HG02678 (cell line): ENCODE data around the gene B4GALT6.

Experiments
- ATAC-seq: cut with Tn5 transposase; IDR thresholded peaks from one replicate; pipeline ENCODE4 v1.9.1; 2021; ENCODE audit warnings: mild to moderate bottlenecking, moderate library complexity; ENCODE audit not compliant: unreplicated experiment

The B4GALT6 gene

DNA sequence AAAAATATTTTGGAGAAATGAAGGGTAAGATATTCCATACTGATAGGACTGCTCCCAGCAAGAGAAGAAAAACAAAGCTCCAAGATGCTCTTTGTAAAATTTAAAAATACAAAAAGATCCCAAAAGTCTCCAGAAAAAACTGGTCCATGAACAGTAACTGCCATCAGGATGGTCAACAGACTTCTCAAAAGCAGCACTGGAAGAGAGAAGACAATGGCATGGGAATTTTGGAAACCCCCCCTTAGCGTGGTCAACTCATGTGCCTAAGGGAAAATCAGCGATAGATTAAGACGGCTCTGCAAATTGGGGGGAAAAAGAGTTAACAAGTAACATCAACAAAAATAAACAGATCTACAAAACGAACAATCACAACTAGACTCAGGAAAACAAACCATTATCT is 23.6 kb downstream of the B4GALT6 start:
- no peak for ATAC-seq

GRCh38 chr18:31659576-31660177 is 24.7 kb downstream of the B4GALT6 start:
- ATAC-seq = no peak

GRCh38 chr18:31658670-31659575 is 25.5 kb downstream of the B4GALT6 start:
- ATAC-seq = peak; percentile 68

DNA sequence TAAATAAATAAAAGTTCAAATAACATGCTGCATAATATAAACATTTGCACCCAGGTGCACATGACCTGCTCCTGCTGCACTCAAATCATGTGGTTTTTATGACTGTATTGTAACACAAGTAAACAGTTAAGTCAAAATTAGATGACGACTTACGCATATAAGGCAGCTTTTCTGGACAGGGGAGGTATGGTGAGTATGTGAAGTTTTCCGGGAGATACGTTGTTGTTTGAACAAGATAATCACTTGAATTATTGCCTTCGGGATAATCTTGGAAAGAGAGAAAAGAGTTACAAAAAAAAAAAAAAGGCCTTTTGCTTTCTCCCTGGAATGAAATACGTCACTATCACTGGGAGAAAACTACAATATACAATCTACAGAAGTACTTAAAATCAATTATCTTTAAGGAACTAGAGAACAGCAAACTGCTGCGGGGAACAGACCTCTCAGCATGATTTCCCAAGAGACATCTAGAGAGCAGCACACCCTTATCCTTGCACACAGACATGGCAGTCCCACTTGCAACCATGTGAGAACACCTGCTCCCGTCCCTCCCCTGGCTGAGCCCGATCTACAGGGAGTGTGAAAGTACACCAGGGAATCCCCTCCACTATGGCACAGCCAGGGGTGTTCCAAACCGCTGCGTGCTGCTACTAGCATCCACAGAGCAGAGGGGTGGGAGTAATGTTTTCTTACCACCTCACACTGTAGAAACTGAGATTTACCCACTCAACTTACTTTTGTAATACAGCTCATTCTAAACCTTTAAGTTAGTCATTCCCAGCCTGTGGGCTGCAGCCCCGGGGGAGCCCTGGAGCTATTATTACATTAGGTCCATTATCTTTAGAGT is 26.3 kb downstream of the B4GALT6 start:
- peak; percentile 81 for ATAC-seq

- ATAC-seq = no peak
Measured at GRCh38 chr18:31656754-31657153, 27.6 kb downstream of the B4GALT6 start.

GRCh38 chr18:31655354-31655753 is 29.0 kb downstream of the B4GALT6 start:
- no peak for ATAC-seq

DNA sequence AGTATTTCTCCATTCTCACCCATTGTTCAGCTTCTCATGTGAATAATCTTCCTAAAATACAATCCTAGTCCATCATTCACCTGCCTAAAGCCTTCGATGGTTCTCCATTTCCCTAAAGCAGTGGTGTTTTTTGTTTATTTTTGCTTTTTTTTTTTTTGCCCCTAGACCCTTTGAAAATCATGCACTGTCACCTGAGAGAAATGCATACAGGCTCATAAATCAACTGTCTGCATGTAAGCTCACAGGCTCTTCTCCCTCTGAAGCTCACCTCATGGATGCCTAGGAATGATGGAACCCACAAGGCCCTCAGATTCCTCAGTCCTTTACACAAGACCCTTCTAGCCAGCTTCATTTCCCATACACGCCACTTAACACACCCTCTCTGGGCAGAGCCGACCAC is 31.5 kb downstream of the B4GALT6 start:
- ATAC-seq = no peak

DNA sequence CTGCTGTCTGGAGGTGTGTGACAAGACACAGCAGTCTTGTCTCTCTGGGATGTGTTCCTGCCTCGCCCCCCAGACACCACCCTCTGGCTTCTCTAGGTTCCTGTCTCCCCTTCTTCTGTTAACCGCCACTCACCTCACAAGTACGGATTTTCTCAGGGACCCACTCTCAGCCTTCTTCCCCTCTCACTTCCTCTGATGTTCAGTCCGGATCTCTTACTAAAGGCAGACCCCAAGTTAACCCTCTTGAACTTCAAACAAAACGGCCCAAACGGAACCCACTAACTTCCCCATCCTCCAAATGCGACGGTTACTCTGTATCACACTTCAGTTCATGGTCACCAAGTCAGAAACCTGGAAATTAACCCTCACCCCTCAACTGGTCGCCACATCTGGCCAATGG is 32.0 kb downstream of the B4GALT6 start:
- no peak for ATAC-seq

DNA sequence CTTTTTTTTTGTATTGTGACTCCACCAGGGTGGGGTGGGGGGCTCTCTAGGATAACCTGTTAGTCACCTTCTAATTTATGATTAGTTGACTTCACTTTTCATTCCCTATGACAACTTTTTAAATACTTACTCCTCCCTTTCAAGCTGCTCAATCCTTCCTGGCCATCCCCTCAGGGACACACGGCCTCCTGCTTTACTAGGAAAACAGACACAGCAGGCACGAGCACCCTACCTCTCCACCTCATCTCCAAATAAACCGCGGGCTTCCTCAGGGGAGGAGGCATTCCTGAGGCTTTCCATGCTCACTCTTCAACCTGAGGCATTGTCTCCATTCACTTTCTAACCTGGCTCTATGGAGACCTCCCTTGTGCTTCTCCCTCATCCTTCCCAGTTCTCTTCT is 33.0 kb downstream of the B4GALT6 start:
- no peak for ATAC-seq

- peak; percentile 48 for ATAC-seq
Measured at GRCh38 chr18:31649978-31650719, 34.2 kb downstream of the B4GALT6 start.

GRCh38 chr18:31649449-31649848 is 34.9 kb downstream of the B4GALT6 start:
- ATAC-seq = no peak

- ATAC-seq = peak; percentile 74
Measured at GRCh38 chr18:31648966-31649429, 35.4 kb downstream of the B4GALT6 start.

DNA sequence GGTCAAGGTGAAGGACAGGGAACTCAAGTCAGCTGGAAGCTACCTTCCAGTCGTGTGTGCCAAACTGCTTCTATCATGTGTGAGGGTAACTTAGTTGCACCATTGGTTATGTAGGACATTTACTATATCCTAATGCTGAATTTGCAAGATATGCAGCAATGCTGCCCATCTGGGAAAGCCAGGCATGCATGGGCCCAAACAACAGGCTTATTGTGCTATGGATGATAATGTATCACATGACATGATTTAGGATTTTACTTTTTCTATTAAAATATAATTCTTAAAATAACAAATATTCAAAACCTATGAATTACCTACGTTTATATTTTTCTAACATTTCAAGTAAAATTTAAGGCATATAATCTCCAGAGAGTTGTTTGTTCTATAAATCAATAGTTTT is 35.9 kb downstream of the B4GALT6 start:
- ATAC-seq = no peak

DNA sequence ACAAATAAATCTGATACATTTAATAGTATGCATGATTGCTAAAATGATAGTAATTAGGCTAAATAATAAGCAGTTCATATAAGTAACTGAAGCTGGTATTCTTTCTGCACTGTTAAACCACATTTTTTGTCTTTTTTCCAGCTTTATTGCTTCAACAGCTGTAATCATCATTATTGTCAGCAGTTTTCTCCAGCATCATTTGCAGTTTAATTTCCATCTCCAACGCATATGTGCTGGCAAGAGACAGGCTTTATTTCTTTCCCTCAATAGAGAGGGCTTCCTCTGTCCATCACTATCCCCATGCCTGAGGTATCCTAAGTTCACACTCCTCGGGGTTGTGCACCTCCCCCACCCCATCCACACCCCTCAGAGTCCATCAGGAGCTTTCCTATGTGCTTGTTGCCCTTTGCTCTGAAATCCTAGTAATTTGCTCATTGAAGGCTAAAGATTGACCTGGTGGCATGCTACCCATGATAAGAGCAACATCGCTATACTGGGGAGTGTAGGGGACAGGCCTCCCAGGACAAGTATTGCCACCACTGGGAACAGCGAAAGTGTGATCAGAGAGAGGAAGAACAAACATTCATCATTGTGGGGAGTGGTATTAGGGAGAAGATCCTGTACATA is 37.1 kb downstream of the B4GALT6 start:
- no peak for ATAC-seq

DNA sequence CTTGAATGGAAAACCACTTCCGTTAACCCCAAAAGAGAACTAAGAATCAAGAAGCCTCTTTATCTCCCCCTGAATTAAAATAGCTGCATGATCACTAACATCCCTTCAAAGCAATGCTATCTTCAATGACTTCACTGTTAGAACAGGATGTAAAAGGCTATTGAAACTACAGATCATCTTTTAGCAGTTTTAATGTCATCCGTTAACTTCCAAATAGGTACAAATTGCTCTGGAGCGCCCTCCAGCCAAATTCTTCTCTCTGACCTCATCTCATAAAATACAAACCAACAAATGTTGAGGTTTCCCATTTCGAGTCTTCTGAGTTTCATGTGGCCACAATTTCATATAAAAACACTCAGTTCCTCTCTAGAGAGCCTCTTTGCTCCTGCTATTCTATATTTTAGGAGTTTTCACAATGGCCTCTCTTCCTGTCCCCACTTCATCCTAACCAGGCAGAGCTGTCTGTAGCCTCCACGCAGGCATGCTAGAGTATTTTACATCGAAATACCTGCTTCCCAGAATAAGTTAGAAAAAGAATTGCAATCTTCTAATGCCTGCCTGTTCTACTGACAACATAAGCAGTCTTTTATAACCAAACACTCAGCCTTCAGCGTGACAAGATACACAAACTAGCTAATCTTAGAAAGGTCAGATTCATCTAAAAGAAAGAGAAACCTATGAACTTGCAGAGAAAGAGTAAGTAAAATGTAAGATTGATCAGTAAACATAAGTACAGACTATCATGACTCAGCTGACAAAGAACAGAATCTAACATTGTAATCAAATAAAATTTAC is 37.9 kb downstream of the B4GALT6 start:
- no peak for ATAC-seq

- ATAC-seq = no peak
Measured at GRCh38 chr18:31645411-31645810, 39.0 kb downstream of the B4GALT6 start.

- no peak for ATAC-seq
Measured at GRCh38 chr18:31643003-31643402, 41.4 kb downstream of the B4GALT6 start.

GRCh38 chr18:31637445-31637844 is 46.9 kb downstream of the B4GALT6 start:
- no peak for ATAC-seq

DNA sequence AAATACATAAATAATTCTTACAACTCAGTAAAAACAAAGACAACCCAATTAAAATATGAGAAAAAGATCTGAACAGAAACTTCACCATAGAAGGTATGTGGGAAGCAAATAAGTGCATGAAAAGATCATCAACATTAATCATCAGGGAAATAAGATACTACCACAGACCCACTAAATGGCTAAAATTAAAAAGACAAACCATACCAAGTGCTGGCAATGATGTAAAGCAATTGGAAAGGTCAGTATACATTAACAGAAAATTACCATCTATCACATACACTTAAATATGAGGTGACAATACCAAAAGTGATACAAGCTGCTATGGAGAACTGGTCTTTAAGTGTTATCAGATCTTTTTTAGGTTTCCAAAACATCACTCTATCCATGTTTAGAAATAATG is 48.0 kb downstream of the B4GALT6 start:
- no peak for ATAC-seq
